HepG2 (cell line): ENCODE results near the gene ZSWIM7. TPM values are rescaled to one million over a fixed set of nuclear protein-coding genes. Genes with fewer than 3 reads are reported as not detected.

ENCODE experiments used
- ARNT2 ChIP-seq: sonication (generic); formaldehyde crosslinking; IDR thresholded peaks from 2 replicates; pipeline ENCODE4 v1.8.0; 2022; ENCODE audit warnings: mild to moderate bottlenecking, low read depth, missing genetic modification reagents, moderate library complexity
- BHLHE40 ChIP-seq: IDR thresholded peaks from 2 replicates; pipeline ENCODE4 v1.6.1; 2011; ENCODE audit warnings: low read length, improper control_type of control experiment
- CBFB ChIP-seq: sonication (generic); formaldehyde crosslinking; IDR thresholded peaks from 2 replicates; pipeline ENCODE4 v1.4.0; 2020; ENCODE audit warnings: missing genetic modification reagents
- HNF4A ChIP-seq: sonication (generic); formaldehyde crosslinking; IDR thresholded peaks from 2 replicates; pipeline ENCODE4 v1.4.0; 2020; ENCODE audit warnings: missing genetic modification reagents
- IRF2 ChIP-seq: IDR thresholded peaks from 2 replicates; pipeline ENCODE4 v1.6.1; 2018; ENCODE audit warnings: missing genetic modification reagents, missing compliant biosample characterization
- SALL1 ChIP-seq: sonication (generic); formaldehyde crosslinking; IDR thresholded peaks from 2 replicates; pipeline ENCODE4 v1.8.0; 2022; ENCODE audit warnings: mild to moderate bottlenecking, missing genetic modification reagents
- SAP130 ChIP-seq: IDR thresholded peaks from 2 replicates; pipeline ENCODE4 v1.6.1; 2016; ENCODE audit warnings: low read depth
- ZFP37 ChIP-seq: sonication (generic); formaldehyde crosslinking; IDR thresholded peaks from 2 replicates; pipeline ENCODE4 v1.4.0; 2020; ENCODE audit warnings: missing genetic modification reagents, borderline replicate concordance
- ZNF253 ChIP-seq: sonication (generic); formaldehyde crosslinking; IDR thresholded peaks from 2 replicates; pipeline ENCODE4 v1.8.0; 2022; ENCODE audit warnings: mild to moderate bottlenecking, missing genetic modification reagents, borderline replicate concordance
- ZNF550 ChIP-seq: sonication (generic); formaldehyde crosslinking; IDR thresholded peaks from 2 replicates; pipeline ENCODE4 v1.4.0; 2020; ENCODE audit warnings: mild to moderate bottlenecking, missing genetic modification reagents, borderline replicate concordance
- ZNF552 ChIP-seq: sonication (generic); formaldehyde crosslinking; IDR thresholded peaks from 2 replicates; pipeline ENCODE4 v1.9.0; 2022; ENCODE audit warnings: missing genetic modification reagents, mild to moderate bottlenecking, borderline replicate concordance
- ZNF891 ChIP-seq: sonication (generic); formaldehyde crosslinking; IDR thresholded peaks from 2 replicates; pipeline ENCODE4 v1.5.0; 2020; ENCODE audit warnings: mild to moderate bottlenecking, missing genetic modification reagents
- polyA plus RNA-seq, 8 experiments: library from polyadenylated mRNA; depleted of rRNA in 3 of 8; stranded (reverse) in 7 of 8; unstranded in 1 of 8; fragments of >200 nt; fragmentation: Illumina TruSeq in 4 of 8; extraction: Trizol in 4 of 8; gene quantifications; 2 replicates each; pipeline versions ENCODE4 v1.2.1 to v1.2.3, GENCODE V29; 2011 to 2016; ENCODE audit warnings: low read depth in 4 of 8, missing spikeins in 1 of 8, mixed read lengths in 1 of 8; ENCODE audit not compliant: insufficient read depth in 1 of 8
- total RNA-seq, 5 experiments: library from RNA; depleted of rRNA; stranded (reverse); fragments of >200 nt; fragmentation: Illumina TruSeq; extraction: Trizol; gene quantifications; 2 replicates each; pipeline ENCODE4 v1.2.3, GENCODE V29; 2016; ENCODE audit warnings: low read depth in 1 of 5
- TF ChIP-seq, protein P1 (sequence below): IDR thresholded peaks from 2 replicates; pipeline ENCODE4 v1.6.1; 2016; ENCODE audit warnings: mild to moderate bottlenecking
- TF ChIP-seq, protein P2 (sequence below): sonication (generic); formaldehyde crosslinking; IDR thresholded peaks from 2 replicates; pipeline ENCODE4 v1.5.1; 2020; ENCODE audit warnings: missing genetic modification reagents, mild to moderate bottlenecking, borderline replicate concordance
- TF ChIP-seq, protein P3 (sequence below): sonication (generic); formaldehyde crosslinking; IDR thresholded peaks from 2 replicates; pipeline ENCODE4 v1.5.1; 2020; ENCODE audit warnings: mild to moderate bottlenecking, missing genetic modification reagents, moderate library complexity
- TF ChIP-seq, protein P4 (sequence below): sonication (generic); formaldehyde crosslinking; IDR thresholded peaks from 2 replicates; pipeline ENCODE4 v1.5.0; 2020; ENCODE audit warnings: mild to moderate bottlenecking, missing genetic modification reagents
- TF ChIP-seq, protein P5 (sequence below): sonication (generic); formaldehyde crosslinking; IDR thresholded peaks from 2 replicates; pipeline ENCODE4 v1.4.0; 2020; ENCODE audit warnings: missing genetic modification reagents

The ZSWIM7 gene
- total and polyA plus RNA-seq, 2 of the 13 experiments (the other 11 are each of a cell fraction or from before 2014, with no cell fraction given) = 13.1 to 28.1 TPM

DNA sequence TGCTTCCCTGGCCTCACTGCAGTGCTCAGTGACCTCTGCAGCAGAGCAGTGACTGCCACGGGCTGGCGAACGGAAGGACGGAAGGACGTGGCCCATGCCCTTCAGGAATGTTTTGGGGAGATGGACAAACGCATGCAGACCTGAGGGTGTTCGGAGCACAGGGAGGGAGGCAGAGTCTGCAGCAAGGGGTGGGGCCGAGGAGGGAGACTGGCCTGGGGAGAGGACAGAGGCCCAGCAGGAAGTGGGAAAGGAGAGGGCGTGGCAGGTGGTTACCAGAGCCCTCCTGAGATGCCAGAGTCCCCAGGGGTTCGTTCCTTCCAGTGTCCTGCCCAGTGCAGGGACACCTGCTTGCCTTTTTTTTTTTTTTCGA is 32.6 kb downstream of the ZSWIM7 start (continued):
- TF ChIP-seq, protein P1, sequence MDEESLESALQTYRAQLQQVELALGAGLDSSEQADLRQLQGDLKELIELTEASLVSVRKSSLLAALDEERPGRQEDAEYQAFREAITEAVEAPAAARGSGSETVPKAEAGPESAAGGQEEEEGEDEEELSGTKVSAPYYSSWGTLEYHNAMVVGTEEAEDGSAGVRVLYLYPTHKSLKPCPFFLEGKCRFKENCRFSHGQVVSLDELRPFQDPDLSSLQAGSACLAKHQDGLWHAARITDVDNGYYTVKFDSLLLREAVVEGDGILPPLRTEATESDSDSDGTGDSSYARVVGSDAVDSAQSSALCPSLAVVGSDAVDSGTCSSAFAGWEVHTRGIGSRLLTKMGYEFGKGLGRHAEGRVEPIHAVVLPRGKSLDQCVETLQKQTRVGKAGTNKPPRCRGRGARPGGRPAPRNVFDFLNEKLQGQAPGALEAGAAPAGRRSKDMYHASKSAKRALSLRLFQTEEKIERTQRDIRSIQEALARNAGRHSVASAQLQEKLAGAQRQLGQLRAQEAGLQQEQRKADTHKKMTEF (CRISPR knock-in tag) = no peak
- TF ChIP-seq, protein P2, sequence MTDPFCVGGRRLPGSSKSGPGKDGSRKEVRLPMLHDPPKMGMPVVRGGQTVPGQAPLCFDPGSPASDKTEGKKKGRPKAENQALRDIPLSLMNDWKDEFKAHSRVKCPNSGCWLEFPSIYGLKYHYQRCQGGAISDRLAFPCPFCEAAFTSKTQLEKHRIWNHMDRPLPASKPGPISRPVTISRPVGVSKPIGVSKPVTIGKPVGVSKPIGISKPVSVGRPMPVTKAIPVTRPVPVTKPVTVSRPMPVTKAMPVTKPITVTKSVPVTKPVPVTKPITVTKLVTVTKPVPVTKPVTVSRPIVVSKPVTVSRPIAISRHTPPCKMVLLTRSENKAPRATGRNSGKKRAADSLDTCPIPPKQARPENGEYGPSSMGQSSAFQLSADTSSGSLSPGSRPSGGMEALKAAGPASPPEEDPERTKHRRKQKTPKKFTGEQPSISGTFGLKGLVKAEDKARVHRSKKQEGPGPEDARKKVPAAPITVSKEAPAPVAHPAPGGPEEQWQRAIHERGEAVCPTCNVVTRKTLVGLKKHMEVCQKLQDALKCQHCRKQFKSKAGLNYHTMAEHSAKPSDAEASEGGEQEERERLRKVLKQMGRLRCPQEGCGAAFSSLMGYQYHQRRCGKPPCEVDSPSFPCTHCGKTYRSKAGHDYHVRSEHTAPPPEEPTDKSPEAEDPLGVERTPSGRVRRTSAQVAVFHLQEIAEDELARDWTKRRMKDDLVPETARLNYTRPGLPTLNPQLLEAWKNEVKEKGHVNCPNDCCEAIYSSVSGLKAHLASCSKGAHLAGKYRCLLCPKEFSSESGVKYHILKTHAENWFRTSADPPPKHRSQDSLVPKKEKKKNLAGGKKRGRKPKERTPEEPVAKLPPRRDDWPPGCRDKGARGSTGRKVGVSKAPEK = peak; percentile 46; the same call in 1 of the 2 replicates
- TF ChIP-seq, protein P3, sequence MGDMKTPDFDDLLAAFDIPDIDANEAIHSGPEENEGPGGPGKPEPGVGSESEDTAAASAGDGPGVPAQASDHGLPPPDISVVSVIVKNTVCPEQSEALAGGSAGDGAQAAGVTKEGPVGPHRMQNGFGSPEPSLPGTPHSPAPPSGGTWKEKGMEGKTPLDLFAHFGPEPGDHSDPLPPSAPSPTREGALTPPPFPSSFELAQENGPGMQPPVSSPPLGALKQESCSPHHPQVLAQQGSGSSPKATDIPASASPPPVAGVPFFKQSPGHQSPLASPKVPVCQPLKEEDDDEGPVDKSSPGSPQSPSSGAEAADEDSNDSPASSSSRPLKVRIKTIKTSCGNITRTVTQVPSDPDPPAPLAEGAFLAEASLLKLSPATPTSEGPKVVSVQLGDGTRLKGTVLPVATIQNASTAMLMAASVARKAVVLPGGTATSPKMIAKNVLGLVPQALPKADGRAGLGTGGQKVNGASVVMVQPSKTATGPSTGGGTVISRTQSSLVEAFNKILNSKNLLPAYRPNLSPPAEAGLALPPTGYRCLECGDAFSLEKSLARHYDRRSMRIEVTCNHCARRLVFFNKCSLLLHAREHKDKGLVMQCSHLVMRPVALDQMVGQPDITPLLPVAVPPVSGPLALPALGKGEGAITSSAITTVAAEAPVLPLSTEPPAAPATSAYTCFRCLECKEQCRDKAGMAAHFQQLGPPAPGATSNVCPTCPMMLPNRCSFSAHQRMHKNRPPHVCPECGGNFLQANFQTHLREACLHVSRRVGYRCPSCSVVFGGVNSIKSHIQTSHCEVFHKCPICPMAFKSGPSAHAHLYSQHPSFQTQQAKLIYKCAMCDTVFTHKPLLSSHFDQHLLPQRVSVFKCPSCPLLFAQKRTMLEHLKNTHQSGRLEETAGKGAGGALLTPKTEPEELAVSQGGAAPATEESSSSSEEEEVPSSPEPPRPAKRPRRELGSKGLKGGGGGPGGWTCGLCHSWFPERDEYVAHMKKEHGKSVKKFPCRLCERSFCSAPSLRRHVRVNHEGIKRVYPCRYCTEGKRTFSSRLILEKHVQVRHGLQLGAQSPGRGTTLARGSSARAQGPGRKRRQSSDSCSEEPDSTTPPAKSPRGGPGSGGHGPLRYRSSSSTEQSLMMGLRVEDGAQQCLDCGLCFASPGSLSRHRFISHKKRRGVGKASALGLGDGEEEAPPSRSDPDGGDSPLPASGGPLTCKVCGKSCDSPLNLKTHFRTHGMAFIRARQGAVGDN = peak; percentile 87
- TF ChIP-seq ZNF253 (no peak), ZNF891 (CRISPR knock-in tag) (peak; percentile 37; the same call in 1 of the 2 replicates), ZFP37 (CRISPR knock-in tag) (0 out of 2 replicates have a peak, but pooled peaks have one; percentile 33), IRF2 (CRISPR knock-in tag) (0 out of 2 replicates have a peak, but pooled peaks have one; percentile 7), ZNF550 (CRISPR knock-in tag) (0 out of 2 replicates have a peak, but pooled peaks have one; percentile 9), HNF4A (CRISPR knock-in tag) (no peak), BHLHE40 (no peak), ARNT2 (CRISPR knock-in tag) (no peak), ZNF552 (CRISPR knock-in tag) (no peak), SAP130 (CRISPR knock-in tag) (peak; percentile 70; the same call in 1 of the 2 replicates), SALL1 (CRISPR knock-in tag) (peak; percentile 36), CBFB (CRISPR knock-in tag) (0 out of 2 replicates have a peak, but pooled peaks have one; percentile 23)
- TF ChIP-seq, protein P4, sequence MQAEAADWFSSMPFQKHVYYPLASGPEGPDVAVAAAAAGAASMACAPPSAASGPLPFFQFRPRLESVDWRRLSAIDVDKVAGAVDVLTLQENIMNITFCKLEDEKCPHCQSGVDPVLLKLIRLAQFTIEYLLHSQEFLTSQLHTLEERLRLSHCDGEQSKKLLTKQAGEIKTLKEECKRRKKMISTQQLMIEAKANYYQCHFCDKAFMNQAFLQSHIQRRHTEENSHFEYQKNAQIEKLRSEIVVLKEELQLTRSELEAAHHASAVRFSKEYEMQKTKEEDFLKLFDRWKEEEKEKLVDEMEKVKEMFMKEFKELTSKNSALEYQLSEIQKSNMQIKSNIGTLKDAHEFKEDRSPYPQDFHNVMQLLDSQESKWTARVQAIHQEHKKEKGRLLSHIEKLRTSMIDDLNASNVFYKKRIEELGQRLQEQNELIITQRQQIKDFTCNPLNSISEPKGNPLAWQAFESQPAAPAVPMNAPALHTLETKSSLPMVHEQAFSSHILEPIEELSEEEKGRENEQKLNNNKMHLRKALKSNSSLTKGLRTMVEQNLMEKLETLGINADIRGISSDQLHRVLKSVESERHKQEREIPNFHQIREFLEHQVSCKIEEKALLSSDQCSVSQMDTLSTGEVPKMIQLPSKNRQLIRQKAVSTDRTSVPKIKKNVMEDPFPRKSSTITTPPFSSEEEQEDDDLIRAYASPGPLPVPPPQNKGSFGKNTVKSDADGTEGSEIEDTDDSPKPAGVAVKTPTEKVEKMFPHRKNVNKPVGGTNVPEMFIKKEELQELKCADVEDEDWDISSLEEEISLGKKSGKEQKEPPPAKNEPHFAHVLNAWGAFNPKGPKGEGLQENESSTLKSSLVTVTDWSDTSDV (CRISPR knock-in tag) = no peak
- TF ChIP-seq, protein P5, sequence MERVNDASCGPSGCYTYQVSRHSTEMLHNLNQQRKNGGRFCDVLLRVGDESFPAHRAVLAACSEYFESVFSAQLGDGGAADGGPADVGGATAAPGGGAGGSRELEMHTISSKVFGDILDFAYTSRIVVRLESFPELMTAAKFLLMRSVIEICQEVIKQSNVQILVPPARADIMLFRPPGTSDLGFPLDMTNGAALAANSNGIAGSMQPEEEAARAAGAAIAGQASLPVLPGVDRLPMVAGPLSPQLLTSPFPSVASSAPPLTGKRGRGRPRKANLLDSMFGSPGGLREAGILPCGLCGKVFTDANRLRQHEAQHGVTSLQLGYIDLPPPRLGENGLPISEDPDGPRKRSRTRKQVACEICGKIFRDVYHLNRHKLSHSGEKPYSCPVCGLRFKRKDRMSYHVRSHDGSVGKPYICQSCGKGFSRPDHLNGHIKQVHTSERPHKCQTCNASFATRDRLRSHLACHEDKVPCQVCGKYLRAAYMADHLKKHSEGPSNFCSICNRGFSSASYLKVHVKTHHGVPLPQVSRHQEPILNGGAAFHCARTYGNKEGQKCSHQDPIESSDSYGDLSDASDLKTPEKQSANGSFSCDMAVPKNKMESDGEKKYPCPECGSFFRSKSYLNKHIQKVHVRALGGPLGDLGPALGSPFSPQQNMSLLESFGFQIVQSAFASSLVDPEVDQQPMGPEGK = 0 out of 2 replicates have a peak, but pooled peaks have one; percentile 33
